ENCODE measurements around the gene TUBGCP6.

Gene TUBGCP6

GRCh38 chr22:50189849-50190181, 55.0 kb downstream of the TUBGCP6 start:
- H3K4me3 ChIP-seq (ENCODE audit: low read depth, low read length): peak overlapping the region; percentile 57
- peak; percentile 41 for DNase-seq (ENCODE audit: low read depth)
- no peak for TF ChIP-seq CTCF (conservative IDR thresholded peaks at IDR 0.05; ENCODE audit: low read depth, low read length)

DNA sequence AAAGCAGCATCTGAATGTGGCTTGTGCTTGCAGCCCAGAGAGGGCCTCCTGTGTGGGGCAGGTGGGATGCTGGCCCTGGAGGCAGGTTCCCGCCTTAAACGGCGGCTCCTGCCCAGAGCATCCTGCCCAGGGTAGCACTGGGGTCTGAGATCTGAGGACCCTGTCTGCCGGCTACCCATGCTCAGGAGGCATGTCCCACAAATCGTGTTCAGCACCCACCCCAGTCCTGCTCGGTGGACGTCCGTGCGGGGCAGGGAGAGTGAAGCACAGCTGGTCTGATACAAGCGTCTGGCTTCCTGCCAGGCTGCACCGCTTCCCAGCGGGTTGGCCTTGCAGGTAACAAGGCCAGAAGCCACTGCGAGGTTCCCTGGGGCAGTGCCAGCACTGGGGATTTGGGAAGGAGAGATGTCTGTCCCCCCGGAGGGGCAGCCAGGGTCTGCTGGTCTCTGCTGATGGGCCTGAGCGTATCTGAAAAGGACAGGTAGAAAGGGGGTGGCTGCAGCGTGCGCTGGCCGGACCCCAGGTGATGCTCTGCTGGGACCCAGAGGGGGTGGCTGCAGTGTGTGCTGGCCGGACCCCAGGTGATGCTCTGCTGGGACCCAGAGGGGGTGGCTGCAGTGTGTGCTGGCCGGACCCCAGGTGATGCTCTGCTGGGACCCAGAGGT, 55.5 kb downstream of the TUBGCP6 start:
- no peak overlapping the region for H3K4me3 ChIP-seq (ENCODE audit: low read depth, low read length)
- no peak for TF ChIP-seq CTCF (conservative IDR thresholded peaks at IDR 0.05; ENCODE audit: low read depth, low read length)
- DNase-seq (ENCODE audit: low read depth): no peak

DNA sequence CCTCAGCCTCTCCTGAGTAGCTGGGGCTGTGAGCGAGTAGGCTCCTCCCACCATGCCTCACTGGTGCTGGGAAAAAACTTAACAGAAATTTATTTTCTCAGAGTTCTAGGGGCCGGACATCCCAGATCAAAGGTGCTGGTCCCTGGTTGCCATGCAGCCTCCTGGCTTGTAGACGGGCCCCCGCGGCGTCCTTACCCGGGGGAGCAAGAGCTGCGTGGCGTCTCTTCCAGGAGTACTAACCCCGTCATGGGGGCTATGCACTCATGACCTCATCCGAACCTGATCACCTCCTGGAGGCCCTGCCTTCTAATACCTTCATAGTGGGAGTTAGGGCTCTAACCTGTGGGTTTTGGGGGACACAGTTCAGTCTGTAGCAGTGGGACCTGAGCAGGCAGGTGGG, 56.5 kb downstream of the TUBGCP6 start:
- no peak for DNase-seq (ENCODE audit: low read depth)
- no peak for TF ChIP-seq CTCF (conservative IDR thresholded peaks at IDR 0.05; ENCODE audit: low read depth, low read length)
- H3K4me3 ChIP-seq (ENCODE audit: low read depth, low read length): no peak overlapping the region

GRCh38 chr22:50186761-50187523, 57.9 kb downstream of the TUBGCP6 start:
- TF ChIP-seq CTCF (conservative IDR thresholded peaks at IDR 0.05; ENCODE audit: low read depth, low read length): no peak
- DNase-seq (ENCODE audit: low read depth): peak; percentile 35
- H3K4me3 ChIP-seq (ENCODE audit: low read depth, low read length): peak overlapping the region; percentile 69

- DNase-seq (ENCODE audit: low read depth): no peak
- TF ChIP-seq CTCF (conservative IDR thresholded peaks at IDR 0.05; ENCODE audit: low read depth, low read length): no peak
- peak overlapping the region; percentile 69 for H3K4me3 ChIP-seq (ENCODE audit: low read depth, low read length)
Measured at GRCh38 chr22:50186181-50186714, 58.6 kb downstream of the TUBGCP6 start.

DNA sequence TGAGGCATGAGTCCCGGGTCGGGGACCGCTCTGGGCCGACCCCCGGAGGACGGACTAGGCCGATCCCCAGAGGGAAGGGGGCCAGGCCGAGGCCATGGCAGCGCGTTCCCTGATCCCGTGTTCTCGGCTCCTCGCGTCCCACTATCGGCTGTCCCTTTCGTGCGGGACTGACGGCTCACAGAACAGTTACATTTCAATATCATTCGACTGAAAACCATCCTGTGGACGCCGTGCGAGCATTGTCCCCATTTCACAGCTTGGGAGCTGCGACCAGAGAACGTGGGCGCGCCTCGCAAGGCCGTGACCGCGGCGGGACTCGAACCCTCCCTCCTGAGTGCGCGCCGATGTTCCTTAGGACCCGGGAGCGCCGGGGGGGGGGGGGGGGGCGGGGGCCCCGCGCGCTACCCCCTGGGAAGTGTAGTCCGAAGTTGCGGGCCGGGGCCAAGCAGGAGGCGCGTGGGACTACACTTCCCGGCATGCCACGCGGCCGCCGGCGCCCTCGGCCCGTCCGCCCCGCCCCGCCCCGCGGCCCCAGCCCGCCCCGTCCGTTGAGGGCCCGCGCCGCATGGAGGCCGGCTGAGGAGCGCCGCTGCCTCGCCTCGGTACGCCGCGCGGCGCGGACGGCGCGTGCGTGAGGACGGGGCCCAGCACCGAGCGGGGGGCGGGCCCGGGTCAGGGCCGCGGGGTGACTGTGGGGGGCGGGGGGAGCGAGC, 59.3 kb downstream of the TUBGCP6 start, which contains the start of gene TRABD:
Gene TRABD, plus strand, starts transcription at position 539 of the 713 bp plus-strand sequence. CDS start 7,148 bp downstream, outside the sequence.
- DNase-seq (ENCODE audit: low read depth): peak; percentile 90
- peak within 1 kb of the TSS; percentile 69 for H3K4me3 ChIP-seq (ENCODE audit: low read depth, low read length)
- no peak for TF ChIP-seq CTCF (conservative IDR thresholded peaks at IDR 0.05; ENCODE audit: low read depth, low read length)
